AG09319 (cell line): ENCODE data around the gene ZC3H13.

Experiments
- DNase-seq: peaks from one replicate; pipeline ENCODE4 v3.0.0-alpha.2; 2010; ENCODE audit warnings: low read depth; ENCODE audit errors: extremely low read depth
- TF ChIP-seq, protein P1 (sequence below): IDR thresholded peaks from 2 replicates; pipeline ENCODE4 v1.5.1; 2011; ENCODE audit warnings: low read depth, mild to moderate bottlenecking, inconsistent platforms, low read length, moderate library complexity

The ZC3H13 gene

DNA sequence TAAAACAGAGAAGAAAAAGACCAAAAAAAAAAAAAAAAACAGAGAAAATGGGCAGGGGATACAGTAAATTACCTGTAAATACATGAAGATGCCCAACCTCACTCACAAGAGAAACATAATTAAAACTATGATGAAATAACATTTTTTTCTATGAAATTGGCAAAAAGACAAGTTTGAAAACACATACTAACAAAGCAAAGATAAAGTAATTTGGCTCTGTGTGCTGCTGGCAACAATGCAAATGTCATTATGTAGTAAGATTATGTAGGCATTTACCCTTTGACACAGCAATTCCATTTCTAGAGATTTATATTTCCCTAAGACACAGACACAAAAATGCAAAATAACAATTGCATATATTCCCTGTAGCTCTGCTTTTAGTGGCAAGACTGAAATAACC, 20.2 kb downstream of the ZC3H13 start:
- no peak for DNase-seq
- TF ChIP-seq, protein P1, sequence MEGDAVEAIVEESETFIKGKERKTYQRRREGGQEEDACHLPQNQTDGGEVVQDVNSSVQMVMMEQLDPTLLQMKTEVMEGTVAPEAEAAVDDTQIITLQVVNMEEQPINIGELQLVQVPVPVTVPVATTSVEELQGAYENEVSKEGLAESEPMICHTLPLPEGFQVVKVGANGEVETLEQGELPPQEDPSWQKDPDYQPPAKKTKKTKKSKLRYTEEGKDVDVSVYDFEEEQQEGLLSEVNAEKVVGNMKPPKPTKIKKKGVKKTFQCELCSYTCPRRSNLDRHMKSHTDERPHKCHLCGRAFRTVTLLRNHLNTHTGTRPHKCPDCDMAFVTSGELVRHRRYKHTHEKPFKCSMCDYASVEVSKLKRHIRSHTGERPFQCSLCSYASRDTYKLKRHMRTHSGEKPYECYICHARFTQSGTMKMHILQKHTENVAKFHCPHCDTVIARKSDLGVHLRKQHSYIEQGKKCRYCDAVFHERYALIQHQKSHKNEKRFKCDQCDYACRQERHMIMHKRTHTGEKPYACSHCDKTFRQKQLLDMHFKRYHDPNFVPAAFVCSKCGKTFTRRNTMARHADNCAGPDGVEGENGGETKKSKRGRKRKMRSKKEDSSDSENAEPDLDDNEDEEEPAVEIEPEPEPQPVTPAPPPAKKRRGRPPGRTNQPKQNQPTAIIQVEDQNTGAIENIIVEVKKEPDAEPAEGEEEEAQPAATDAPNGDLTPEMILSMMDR, result no peak

DNA sequence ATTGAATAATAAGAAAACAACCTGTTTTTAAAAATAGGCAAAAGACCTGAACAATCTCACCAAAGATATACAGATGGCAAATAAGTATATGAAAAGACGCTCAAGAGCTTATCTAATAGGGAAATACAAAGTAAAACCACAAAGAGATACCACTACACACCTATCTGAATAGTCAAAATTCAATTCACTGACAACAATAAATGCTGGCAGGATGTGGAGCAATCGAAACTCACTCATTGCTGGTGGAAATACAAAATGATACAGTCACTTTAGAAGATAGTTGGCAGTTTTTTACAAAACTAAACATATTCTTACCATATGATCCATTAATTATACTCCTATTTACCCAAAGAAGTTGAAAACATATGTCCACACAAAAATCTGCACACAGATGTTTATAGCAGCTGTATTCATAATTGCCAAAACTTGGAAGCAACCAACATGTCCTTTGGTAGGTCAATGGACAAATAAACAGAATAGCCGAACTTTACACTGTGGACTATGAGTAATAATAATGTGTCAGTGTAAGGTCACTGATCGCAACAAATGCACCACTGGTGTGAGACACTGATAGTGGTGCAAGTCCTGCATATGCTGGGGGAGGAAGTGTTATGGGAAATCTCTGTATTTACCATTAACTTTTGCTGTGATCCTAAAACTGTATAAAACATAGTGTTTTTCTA, 20.8 kb downstream of the ZC3H13 start:
- TF ChIP-seq, protein P1, result no peak
- DNase-seq, result no peak

DNA sequence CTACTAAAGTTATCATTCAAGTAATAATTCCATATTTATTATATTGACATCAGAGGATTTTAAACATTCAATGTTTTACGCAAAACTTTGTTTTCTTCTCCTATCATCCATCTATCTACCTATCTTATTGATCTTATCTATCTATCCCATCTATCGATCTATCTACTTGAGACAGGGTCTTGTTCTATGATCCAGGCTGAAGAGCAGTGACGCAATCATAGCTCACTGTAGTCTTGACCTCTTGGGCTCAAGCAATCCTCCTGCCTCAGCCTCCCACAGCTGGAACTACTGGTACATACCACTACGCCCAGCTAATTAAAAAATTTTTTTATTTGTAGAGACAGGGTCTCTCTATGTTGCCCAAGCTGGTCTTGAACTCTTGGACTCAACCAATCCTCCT, 27.4 kb downstream of the ZC3H13 start:
- DNase-seq, result no peak
- TF ChIP-seq, protein P1, result no peak

DNA sequence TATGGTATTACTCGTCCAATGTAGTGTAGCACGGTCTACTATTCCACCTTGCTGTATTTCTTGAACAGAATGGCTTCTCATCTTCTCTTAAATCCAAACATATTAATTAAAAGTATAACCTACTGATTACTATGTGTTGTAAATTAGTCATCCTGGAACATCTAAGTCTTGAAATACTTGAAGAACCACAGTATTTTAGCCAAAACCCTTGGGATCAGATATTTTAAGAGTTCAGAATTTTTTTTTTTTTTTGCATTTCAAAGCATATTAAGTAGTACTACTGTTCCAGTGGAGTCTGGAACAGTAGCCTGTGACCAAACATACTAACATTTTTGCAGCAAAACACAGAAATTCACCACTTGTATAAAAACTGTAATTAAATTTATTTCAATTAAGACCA, 30.1 kb downstream of the ZC3H13 start:
- TF ChIP-seq, protein P1, result no peak
- DNase-seq, result no peak

DNA sequence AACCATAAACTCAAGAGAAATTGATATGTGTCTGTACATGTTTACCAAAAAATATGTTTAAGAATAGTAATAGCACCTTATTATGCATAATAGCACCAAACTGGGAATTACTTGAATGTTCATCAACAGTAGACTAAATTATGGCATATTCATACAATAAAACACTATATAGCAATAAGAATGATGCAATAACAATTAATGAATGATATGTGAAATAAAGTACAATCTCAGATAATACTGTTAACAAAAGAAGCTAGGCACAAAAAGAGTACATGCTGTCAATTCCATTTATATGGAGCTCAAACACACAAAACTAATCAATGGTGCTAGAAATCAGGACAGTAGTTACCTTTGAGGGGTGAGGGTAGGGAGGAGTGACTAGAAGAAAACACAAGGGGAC, 36.3 kb downstream of the ZC3H13 start:
- TF ChIP-seq, protein P1, result no peak
- no peak for DNase-seq

DNA sequence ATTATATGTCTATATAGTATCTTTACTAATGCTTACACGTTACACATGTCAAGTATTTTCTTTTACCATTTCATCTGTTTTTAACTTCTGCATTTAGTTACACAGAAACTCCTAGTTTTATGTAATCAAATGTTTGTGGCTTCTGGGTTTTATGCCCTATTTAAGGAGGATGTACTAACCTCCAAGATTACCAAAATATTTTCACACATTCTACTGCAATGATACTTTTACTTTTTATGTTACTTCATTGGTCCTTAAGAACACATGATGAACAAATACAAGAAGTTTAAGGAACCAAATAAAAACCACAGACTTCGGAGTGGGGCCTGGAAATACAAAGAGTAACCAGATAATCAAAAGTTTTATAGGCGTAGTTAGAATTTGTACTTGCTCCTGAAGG, 37.2 kb downstream of the ZC3H13 start:
- no peak for DNase-seq
- TF ChIP-seq, protein P1, result no peak

DNA sequence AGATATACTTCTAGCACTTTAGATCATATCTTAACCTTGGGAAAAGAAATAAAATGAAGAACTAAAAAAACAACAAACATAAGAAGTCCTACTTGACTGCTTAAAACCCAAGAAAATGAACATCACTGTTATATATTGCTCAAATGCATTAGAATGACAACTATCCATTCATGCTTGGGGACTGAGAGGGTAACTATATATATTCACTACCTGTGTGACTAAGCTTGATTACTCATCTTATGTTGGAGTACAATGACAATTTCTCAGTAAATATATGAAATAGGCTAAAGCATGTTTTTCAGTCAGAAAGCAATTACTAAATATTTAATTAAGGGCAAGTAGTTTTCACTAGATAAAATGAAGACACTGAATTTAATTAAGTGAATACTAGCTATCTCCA, 40.1 kb downstream of the ZC3H13 start:
- DNase-seq, result no peak
- TF ChIP-seq, protein P1, result no peak
